Astrocyte of the spinal cord (primary cell): ENCODE results near the gene RASSF5.
"Not testable (repeated sequence)": the region's sequence is repeated elsewhere in the genome, so short reads cannot be mapped to it uniquely, and the experiment has no call there.

Source experiments
- DNase-seq: peaks from one replicate; pipeline ENCODE4 v3.0.0; 2011; ENCODE audit warnings: low read depth, low spot score
- H3K4me3 ChIP-seq: 2 replicates; pipeline ENCODE4 v1.5.1; 2011; ENCODE audit warnings: low read depth, mild to moderate bottlenecking, low read length, moderate library complexity
- in situ Hi-C: cut with HindIII; loops from 2 replicates; pipeline ENCODE4 v1.10.0; 2017; ENCODE audit warnings: low sequenced_read_pairs
- TF ChIP-seq, protein P1 (sequence below): IDR thresholded peaks from 2 replicates; pipeline ENCODE4 v1.5.1; 2012; ENCODE audit warnings: low read depth, mild to moderate bottlenecking, low read length, inconsistent platforms

RASSF5 gene

DNA sequence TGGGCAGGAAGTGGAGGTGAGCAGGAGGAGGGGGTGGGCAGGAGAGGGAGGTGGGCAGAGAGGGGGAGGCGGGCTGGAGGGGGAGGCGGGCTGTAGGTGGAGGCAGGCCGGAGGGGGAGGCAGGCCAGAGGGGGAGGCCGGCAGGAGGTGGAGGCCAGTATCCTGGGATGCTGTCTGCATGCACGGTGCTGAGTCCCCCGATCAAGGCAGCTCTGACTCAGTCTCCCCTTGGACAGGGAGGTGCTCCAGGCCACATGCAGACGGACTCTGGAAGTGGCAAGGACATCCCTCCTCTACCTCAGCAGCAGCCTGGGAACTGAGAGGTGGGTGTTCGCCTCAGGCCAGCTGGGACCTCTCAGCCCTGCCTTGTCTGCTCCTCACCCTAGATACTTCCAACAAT, 27.1 kb upstream of the RASSF5 start:
- DNase-seq = no peak
- in situ Hi-C loops = no loop called here
- H3K4me3 ChIP-seq = no peak overlapping the region
- TF ChIP-seq, protein P1, sequence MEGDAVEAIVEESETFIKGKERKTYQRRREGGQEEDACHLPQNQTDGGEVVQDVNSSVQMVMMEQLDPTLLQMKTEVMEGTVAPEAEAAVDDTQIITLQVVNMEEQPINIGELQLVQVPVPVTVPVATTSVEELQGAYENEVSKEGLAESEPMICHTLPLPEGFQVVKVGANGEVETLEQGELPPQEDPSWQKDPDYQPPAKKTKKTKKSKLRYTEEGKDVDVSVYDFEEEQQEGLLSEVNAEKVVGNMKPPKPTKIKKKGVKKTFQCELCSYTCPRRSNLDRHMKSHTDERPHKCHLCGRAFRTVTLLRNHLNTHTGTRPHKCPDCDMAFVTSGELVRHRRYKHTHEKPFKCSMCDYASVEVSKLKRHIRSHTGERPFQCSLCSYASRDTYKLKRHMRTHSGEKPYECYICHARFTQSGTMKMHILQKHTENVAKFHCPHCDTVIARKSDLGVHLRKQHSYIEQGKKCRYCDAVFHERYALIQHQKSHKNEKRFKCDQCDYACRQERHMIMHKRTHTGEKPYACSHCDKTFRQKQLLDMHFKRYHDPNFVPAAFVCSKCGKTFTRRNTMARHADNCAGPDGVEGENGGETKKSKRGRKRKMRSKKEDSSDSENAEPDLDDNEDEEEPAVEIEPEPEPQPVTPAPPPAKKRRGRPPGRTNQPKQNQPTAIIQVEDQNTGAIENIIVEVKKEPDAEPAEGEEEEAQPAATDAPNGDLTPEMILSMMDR = no peak

DNA sequence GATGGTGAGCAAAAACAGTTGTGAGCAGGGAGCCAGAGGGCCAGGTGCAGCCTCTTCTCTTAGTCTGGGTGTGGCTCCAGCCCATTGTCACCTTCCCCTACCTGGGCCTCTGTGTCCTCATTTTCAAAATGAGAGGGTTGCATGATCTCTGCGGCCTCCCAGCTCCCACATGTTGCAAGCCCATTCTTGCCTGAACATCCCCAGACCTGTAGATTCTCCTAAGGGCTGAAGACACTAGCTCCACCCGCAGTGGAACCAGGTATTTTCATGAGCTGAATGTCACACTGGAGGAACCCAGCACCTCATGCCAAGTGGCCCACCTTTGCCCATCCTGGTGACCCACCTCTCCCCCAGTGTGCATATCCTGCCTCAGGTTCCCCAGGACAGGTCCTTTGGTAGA, 24.7 kb upstream of the RASSF5 start:
- H3K4me3 ChIP-seq = no peak overlapping the region
- DNase-seq = no peak
- TF ChIP-seq, protein P1 = no peak
- in situ Hi-C loops = no loop called here

DNA sequence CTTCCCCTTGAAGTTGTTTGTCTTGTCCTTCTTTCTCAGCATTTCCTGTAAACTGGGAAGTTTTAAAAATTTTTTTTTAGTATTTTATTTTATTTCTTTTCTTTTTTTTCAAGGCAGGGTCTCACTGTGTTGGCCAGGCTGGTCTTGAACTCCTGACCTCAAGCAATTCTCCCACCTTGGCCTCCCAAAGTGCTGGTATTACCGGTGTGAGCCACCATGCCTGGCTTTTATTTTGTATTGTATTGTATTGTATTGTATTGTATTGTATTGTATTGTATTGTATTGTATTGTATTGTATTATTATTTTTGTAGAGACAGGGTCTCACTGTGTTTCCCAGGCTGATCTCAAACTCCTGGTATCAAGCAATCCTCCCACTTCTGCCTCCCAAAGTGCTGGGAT, 23.5 kb upstream of the RASSF5 start:
- in situ Hi-C loops, H3K4me3 ChIP-seq, DNase-seq: not testable (repeated sequence)

DNA sequence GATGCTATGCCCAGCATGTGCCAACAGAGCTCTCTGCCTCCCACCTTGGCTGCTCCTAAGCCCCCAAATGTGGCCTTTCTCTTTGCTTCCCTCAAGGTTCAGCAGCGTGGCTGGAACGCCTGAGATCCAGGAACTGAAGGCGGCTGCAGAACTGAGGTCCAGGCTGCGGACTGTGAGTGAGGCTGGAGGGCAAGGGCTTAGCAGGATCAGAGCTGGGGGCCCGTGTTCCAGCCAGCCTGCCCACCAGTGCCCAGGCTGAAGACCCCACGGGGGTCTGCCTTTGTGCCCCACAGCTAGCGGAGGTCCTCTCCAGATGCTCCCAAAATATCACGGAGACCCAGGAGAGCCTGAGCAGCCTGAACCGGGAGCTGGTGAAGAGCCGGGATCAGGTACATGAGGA, 22.4 kb upstream of the RASSF5 start:
- in situ Hi-C loops = no loop called here
- TF ChIP-seq, protein P1 = no peak

DNA sequence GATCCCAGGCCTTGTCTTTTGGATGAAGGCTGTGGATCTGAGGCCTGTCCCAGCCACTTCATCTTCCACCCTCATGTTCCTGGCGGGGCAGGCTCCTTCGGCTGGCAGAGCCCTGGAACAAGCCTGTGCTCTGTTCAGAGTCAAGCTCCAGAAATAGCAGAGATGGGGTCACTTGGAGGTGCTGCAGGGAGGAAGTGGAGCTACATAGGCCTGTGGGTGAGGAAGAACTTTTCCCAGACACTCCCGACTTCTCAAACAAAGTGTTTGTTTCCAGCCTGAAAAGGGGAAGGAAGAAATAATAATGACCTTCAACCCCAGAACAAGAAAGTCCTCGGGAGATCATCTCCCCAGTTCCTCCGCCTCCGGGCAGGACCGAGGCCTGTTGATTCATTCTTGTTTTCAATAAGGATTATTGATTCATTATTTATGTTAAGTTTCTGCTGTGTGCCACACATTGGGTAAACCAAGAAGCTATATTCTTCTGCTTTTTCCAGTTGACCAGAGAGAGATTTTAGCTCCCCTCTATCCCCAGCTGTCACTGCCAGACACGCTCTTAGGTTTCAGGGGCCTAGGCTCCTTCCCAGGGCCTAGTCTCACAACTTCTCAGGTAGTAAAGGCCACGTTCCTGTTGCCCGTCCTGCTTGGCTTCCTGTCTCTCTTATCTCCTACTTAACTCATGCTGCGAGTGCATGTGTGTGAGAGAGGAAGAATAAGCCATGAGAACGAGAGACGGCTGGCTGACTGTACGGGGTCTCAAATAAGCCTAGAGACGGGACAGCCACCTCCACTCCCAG, 20.1 kb upstream of the RASSF5 start:
- no peak overlapping the region for H3K4me3 ChIP-seq
- TF ChIP-seq, protein P1 = no peak
- in situ Hi-C loops = no loop called here
- no peak for DNase-seq

More for the DNA sequence above, 22.4 kb upstream of the RASSF5 start:
- no peak for DNase-seq
- H3K4me3 ChIP-seq = no peak overlapping the region

DNA sequence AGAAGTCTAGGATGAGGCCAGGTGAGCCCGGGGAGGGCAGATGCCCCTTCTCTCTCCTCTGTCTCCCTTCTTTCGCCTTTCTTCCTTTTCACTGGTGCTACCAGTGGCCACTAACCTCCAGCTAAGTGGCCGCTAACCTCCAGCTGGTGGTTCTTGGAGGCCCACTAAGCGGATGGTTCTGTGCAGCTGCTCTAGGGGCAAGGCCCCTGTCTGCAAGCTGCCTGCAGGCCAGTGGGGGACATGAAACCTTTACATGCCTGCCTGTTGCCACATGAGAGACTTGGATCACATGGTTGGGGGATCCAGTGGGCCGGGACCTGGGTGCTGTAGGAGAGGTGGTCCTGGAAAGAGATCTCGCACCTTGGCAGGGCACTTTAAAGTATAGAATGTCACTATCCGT, 19.4 kb upstream of the RASSF5 start:
- in situ Hi-C loops = no loop called here
- DNase-seq = no peak
- no peak overlapping the region for H3K4me3 ChIP-seq
- TF ChIP-seq, protein P1 = no peak

DNA sequence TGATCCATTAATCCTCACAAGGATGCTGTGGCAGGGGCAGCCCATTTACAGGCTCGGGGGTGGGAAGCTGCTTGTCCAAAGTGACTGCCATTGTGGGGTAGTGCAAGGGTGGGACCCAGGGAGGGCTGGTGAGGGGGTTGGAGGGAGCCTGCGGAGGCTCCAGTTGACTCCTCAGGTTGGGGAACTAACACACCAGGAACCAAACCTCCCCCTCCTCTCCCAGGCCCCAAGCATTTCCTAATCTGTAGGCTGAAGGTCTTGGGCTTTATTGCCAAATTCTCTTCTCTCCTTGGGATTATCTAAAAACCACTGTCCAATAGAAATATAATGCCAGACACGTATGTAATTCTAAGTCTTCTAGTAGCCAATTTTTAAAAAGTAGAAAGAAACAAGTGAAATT, 18.9 kb upstream of the RASSF5 start:
- TF ChIP-seq, protein P1 = no peak
- no peak for DNase-seq
- no peak overlapping the region for H3K4me3 ChIP-seq
- in situ Hi-C loops = no loop called here
